ENCODE measurements around the gene COMMD1. TPM values are rescaled to one million over a fixed set of nuclear protein-coding genes. Genes with fewer than 3 reads are reported as not detected.
A peak's percentile ranks its signal among the peaks of the same experiment; 100 is the strongest.
"Not testable (repeated sequence)": the region's sequence is repeated elsewhere in the genome, so short reads cannot be mapped to it uniquely, and the experiment has no call there.

Gene COMMD1
- polyA plus RNA-seq, 6 donors from 2014 or later: 49.3 to 66.0 (median 59.3) TPM

DNA sequence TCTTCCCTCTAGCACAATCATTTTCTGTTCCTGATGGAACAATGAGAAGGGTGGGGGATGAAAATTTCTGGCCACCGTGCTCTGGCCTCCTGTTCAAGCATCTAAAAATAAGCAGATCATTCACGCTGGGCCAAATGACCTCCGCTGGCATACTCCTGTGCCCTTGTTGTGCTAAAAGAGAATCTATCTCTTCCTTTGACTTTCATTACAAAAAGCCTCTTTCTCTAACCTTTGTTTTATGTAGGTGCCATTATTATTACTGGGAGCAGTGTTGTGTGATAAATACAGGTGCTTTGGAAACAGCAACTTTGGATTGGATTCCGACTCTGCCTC lies 245.8 kb downstream of the COMMD1 start:
- peaks cover 0 to 8% (median 4%) of the 10 kb centered on the region in 7 donors for H3K9me3 Mint-ChIP-seq
- DNase-seq (no peak), ATAC-seq (ENCODE audit: low read depth in 2 of 2) (no peak)
- peak overlapping the region in 4 of 6 donors; percentile 64 to 94 (median 76) for H3K27ac Mint-ChIP-seq
- peaks cover 13 to 16% (median 14%) of the 10 kb centered on the region in 3 donors for H3K4me1 Mint-ChIP-seq
- H3K27me3 Mint-ChIP-seq: no peaks in the 10 kb centered on the region
- no peak overlapping the region for H3K4me3 Mint-ChIP-seq
- H3K36me3 Mint-ChIP-seq: no peaks in the 10 kb centered on the region

DNA sequence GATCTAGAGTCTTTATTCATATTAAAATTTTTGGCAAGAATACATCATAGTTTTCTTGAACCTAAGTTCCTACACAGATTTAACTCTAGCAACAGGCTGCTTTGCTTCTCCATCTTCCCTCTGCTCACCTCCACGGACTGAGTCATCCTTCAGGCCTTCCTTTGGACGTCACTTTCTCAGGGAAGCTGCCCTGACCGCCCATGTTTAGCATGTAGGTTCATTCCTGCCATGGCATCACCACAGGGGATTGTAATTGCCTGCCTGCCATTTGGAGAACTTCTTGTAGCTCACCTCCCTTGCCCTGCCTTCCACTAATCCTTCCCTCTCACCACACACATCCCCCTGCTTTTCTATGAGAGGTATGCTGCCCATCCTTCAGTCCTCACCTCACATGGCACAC lies 246.5 kb downstream of the COMMD1 start:
- Mint-ChIP-seq H3K4me3 (no peak overlapping the region), H3K27me3 (no peaks in the 10 kb centered on the region), H3K4me1 (peaks cover 6 to 10% (median 10%) of the 10 kb centered on the region in 3 donors), H3K27ac (no peak overlapping the region), H3K36me3 (no peaks in the 10 kb centered on the region), H3K9me3 (peaks cover 0 to 8% (median 4%) of the 10 kb centered on the region in 7 donors)
- DNase-seq (no peak), ATAC-seq (ENCODE audit: low read depth in 2 of 2) (no peak)

GRCh38 chr2:62156861-62157496 lies 251.5 kb downstream of the COMMD1 start:
- Mint-ChIP-seq H3K4me1 (peaks cover 0 to 13% (median 4%) of the 10 kb centered on the region in 3 donors), H3K9me3 (peaks cover 0 to 8% (median 4%) of the 10 kb centered on the region in 7 donors), H3K4me3 (no peak overlapping the region), H3K36me3 (no peaks in the 10 kb centered on the region), H3K27me3 (no peaks in the 10 kb centered on the region), H3K27ac (no peak overlapping the region)
- no peak for DNase-seq
- ATAC-seq (ENCODE audit: low read depth in 2 of 2): no peak

- ATAC-seq (ENCODE audit: low read depth in 2 of 2): no peak
- Mint-ChIP-seq H3K9me3 (peaks cover 0 to 8% (median 4%) of the 10 kb centered on the region in 7 donors), H3K27me3 (no peaks in the 10 kb centered on the region), H3K4me3 (no peak overlapping the region), H3K4me1 (peaks cover 4 to 13% (median 4%) of the 10 kb centered on the region in 3 donors), H3K27ac (no peak overlapping the region), H3K36me3 (no peaks in the 10 kb centered on the region)
- no peak for DNase-seq
These were observed 253.1 kb downstream of the COMMD1 start for GRCh38 chr2:62158444-62159121.

DNA sequence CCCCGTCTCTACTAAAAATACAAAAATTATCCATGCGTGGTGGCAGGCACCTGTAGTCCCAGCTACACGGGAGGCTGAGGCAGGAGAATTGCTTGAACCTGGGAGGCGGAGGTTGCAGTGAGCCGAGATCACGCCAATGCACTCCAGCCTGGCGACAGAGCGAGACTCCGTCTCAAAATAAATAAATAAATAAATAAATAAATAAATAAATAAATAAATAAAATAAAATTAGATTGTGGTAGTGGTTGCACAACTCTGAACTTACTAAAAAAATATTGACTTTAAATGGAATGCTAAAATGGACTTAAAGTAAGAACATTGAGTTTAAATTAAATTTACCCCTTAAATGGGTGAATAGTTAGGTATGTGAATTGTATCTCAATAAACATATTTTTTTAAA lies 255.2 kb downstream of the COMMD1 start:
- ATAC-seq (ENCODE audit: low read depth in 2 of 2); H3K4me3 Mint-ChIP-seq; H3K27ac Mint-ChIP-seq; DNase-seq; H3K27me3 Mint-ChIP-seq; H3K9me3 Mint-ChIP-seq; H3K36me3 Mint-ChIP-seq: not testable (repeated sequence)
- peaks cover 4 to 13% (median 4%) of the 10 kb centered on the region in 3 donors for H3K4me1 Mint-ChIP-seq

GRCh38 chr2:62163106-62163831 lies 257.8 kb downstream of the COMMD1 start:
- ATAC-seq (ENCODE audit: low read depth in 2 of 2): no peak
- Mint-ChIP-seq H3K36me3 (no peaks in the 10 kb centered on the region), H3K27me3 (no peaks in the 10 kb centered on the region), H3K27ac (peak overlapping the region in 1 of 6 donors; percentile 23), H3K4me1 (peaks cover 4 to 8% (median 4%) of the 10 kb centered on the region in 3 donors), H3K4me3 (no peak overlapping the region), H3K9me3 (no peaks in the 10 kb centered on the region)
- no peak for DNase-seq

DNA sequence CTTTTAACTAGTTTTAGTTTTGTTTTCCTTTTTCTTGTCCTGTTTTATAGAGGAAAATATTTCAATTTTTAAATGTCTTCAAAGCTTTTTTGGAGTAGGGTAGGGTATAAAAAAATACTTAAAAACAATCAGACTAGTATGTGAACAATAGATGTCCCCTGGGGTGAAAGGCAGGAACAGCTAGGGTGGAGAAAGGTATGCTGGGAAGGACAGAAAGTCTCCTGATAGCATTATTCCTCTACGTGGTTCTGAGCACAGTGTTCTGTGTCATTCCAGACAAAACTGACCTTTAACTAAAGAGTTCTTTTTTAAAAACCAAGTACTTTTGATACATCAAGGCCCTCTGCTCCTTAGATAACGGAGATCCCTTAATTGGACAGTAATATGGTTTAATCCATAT lies 258.4 kb downstream of the COMMD1 start:
- DNase-seq (no peak), ATAC-seq (ENCODE audit: low read depth in 2 of 2) (no peak)
- Mint-ChIP-seq H3K27me3 (no peaks in the 10 kb centered on the region), H3K36me3 (no peaks in the 10 kb centered on the region), H3K9me3 (no peaks in the 10 kb centered on the region), H3K27ac (peak overlapping the region in 1 of 6 donors; percentile 58), H3K4me3 (no peak overlapping the region), H3K4me1 (peaks cover 4 to 8% (median 4%) of the 10 kb centered on the region in 3 donors)

DNA sequence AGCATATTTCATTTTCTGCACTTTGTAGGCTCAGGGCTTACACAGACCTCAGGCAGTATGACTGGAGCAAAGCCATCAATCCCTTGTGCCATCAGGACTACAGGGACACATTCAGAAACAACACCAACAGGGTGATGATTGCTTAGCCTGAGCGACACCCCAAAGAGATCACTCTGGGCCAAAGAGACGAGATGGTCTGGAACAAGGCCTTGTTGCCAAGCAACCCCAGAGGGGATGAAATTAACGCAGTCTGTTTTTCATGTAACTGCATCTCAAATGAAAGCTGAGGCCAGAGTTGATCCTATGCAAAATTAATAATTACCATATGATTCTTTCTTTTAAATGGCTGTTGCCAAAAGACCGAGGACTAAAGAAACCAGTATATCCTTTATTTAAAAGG lies 270.3 kb downstream of the COMMD1 start:
- no peak overlapping the region for H3K27ac Mint-ChIP-seq
- H3K9me3 Mint-ChIP-seq: peaks cover 0 to 1% (median 0%) of the 10 kb centered on the region in 7 donors
- H3K36me3 Mint-ChIP-seq: no peaks in the 10 kb centered on the region
- DNase-seq (no peak), ATAC-seq (ENCODE audit: low read depth in 2 of 2) (no peak)
- H3K4me1 Mint-ChIP-seq: peaks cover 7 to 9% (median 8%) of the 10 kb centered on the region in 3 donors
- no peak overlapping the region for H3K4me3 Mint-ChIP-seq
- H3K27me3 Mint-ChIP-seq: no peaks in the 10 kb centered on the region

- H3K4me3 Mint-ChIP-seq: no peak overlapping the region
These were observed 271.3 kb downstream of the COMMD1 start for GRCh38 chr2:62176801-62177200.

GRCh38 chr2:62177392-62178049 lies 272.0 kb downstream of the COMMD1 start:
- Mint-ChIP-seq H3K9me3 (no peaks in the 10 kb centered on the region), H3K27ac (no peak overlapping the region), H3K27me3 (no peaks in the 10 kb centered on the region), H3K4me1 (peaks cover 21 to 24% (median 22%) of the 10 kb centered on the region in 3 donors), H3K4me3 (no peak overlapping the region), H3K36me3 (no peaks in the 10 kb centered on the region)
- no peak for DNase-seq
- no peak for ATAC-seq (ENCODE audit: low read depth in 2 of 2)

More at GRCh38 chr2:62176801-62177200, 271.3 kb downstream of the COMMD1 start:
- H3K27ac Mint-ChIP-seq: no peak overlapping the region
- H3K9me3 Mint-ChIP-seq: no peaks in the 10 kb centered on the region
- ATAC-seq (ENCODE audit: low read depth in 2 of 2) (no peak), DNase-seq (no peak)
- no peaks in the 10 kb centered on the region for H3K36me3 Mint-ChIP-seq
- H3K27me3 Mint-ChIP-seq: no peaks in the 10 kb centered on the region
- peaks cover 17 to 18% (median 18%) of the 10 kb centered on the region in 3 donors for H3K4me1 Mint-ChIP-seq

- no peak overlapping the region for H3K4me3 Mint-ChIP-seq
- no peaks in the 10 kb centered on the region for H3K27me3 Mint-ChIP-seq
- H3K27ac Mint-ChIP-seq: no peak overlapping the region
- H3K9me3 Mint-ChIP-seq: no peaks in the 10 kb centered on the region
- ATAC-seq (ENCODE audit: low read depth in 2 of 2) (no peak), DNase-seq (no peak)
- peaks cover 21 to 29% (median 22%) of the 10 kb centered on the region in 3 donors for H3K4me1 Mint-ChIP-seq
- no peaks in the 10 kb centered on the region for H3K36me3 Mint-ChIP-seq
These were observed 273.3 kb downstream of the COMMD1 start for GRCh38 chr2:62178741-62179271.

DNA sequence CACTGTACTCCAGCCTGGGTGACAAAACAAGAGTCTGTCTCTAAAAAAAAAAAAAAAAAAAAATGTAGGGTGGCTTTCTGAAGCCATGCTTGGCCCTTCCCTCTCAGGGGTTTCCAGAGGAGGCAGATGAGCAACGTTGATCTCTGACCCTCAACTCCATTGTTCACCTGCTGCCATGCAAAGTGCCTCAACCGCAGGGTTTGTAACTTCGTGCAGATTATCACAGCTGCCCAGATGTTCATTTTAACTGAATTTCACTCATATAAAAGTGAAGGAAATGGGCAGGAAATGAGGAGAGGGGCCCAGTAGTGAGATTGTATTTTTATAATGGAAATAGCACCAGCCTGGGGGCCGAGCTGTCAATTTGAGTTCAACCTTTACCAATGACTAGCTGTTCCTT lies 275.5 kb downstream of the COMMD1 start:
- DNase-seq (no peak), ATAC-seq (ENCODE audit: low read depth in 2 of 2) (no peak)
- H3K27me3 Mint-ChIP-seq: no peaks in the 10 kb centered on the region
- peak overlapping the region in 2 of 6 donors; percentile 26 to 56 for H3K27ac Mint-ChIP-seq
- H3K4me3 Mint-ChIP-seq: peak overlapping the region in 3 of 8 donors; percentile 44 to 69 (median 48)
- no peaks in the 10 kb centered on the region for H3K9me3 Mint-ChIP-seq
- H3K4me1 Mint-ChIP-seq: peaks cover 21 to 29% (median 22%) of the 10 kb centered on the region in 3 donors
- H3K36me3 Mint-ChIP-seq: no peaks in the 10 kb centered on the region

DNA sequence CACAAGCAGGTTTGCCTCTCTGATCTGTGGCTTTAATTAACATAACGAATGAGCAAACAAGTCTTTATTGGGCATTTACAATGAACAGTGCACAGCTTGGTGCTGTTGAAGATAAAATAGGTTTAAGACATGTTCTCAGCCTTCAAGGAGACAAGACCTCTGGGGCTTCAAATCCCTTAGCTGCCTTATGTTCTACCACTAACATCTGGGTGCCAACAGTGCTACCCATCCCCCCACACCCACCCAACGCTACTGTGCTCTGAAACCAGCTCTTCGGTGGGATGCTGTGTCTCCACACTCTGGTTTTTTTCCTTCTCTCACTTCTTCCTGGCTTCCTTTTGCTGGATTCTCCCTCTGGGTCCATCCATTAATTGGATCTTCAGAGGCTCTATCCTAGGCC lies 276.4 kb downstream of the COMMD1 start:
- Mint-ChIP-seq H3K27me3 (no peaks in the 10 kb centered on the region), H3K9me3 (no peaks in the 10 kb centered on the region), H3K36me3 (no peaks in the 10 kb centered on the region), H3K27ac (peak overlapping the region in 2 of 6 donors; percentile 65 to 80), H3K4me3 (peak overlapping the region in 3 of 8 donors; percentile 26 to 69 (median 58)), H3K4me1 (peaks cover 20 to 29% (median 21%) of the 10 kb centered on the region in 3 donors)
- DNase-seq: no peak
- ATAC-seq (ENCODE audit: low read depth in 2 of 2): no peak
